HCT116 (cell line): ENCODE data around the gene RAC2. TPM values are rescaled to one million over a fixed set of nuclear protein-coding genes. Genes with fewer than 3 reads are reported as not detected.

Experiments
- ATAC-seq: fragments of 200-7000 bp; cut with Tn5 transposase; 2 replicates; pipeline ENCODE4 v1.9.1; 2020; ENCODE audit warnings: mild to moderate bottlenecking, moderate library complexity
- BruUV-seq: library from RNA; stranded (reverse); fragments of 400-500 nt; replicated peaks from 2 replicates; lab custom pipeline; 2021; lab: Mats Ljungman, UMichigan
- CTCF ChIA-PET: fragments of 300-600 bp; sonication (Branson Sonifier 250); formaldehyde crosslinking; loops from one replicate; lab custom pipeline; 2021; ENCODE audit warnings: antibody characterized with exemption; lab: Charles Lee
- POLR2A ChIA-PET: fragments of 300-600, 350-600 bp; sonication (Branson Sonifier 250); formaldehyde crosslinking; loops from one replicate; lab custom pipeline; 2021; ENCODE audit warnings: antibody characterized with exemption; lab: Charles Lee
- RAD21 ChIA-PET, 2 experiments: fragments of 300-600 bp; sonication (Branson Sonifier 250); formaldehyde crosslinking; loops; one replicate each; lab custom pipeline; 2023; ENCODE audit warnings: low total read pairs in 2 of 2; ENCODE audit not compliant: uncharacterized antibody in 2 of 2, unreplicated experiment in 2 of 2, low non-redundant PET in 1 of 2; lab: Charles Lee
- DNase-seq: peaks from one replicate; pipeline ENCODE4 v3.0.0-alpha.2; 2010; ENCODE audit warnings: low read depth, low spot score
- H2AFZ ChIP-seq: fragments of 200-600 bp; shearing (Covaris generic), sonication (generic); 2 replicates; pipeline ENCODE4 v1.6.1; 2017; ENCODE audit warnings: low read depth, mixed run types, mixed read lengths, antibody characterized with exemption, low read length; ENCODE audit not compliant: poor library complexity, severe bottlenecking
- H3K27ac ChIP-seq: 2 replicates; pipeline ENCODE4 v1.5.1; 2012; ENCODE audit warnings: low read depth, low read length
- H3K27me3 ChIP-seq: fragments of 200-600 bp; sonication (generic); 2 replicates; pipeline ENCODE4 v1.6.1; 2016; ENCODE audit warnings: mixed run types, low read length, mixed read lengths; ENCODE audit not compliant: insufficient read depth
- H3K36me3 ChIP-seq, 2 experiments: fragments of 200-500 bp in 1 of 2; fragments of 200-600 bp in 1 of 2; sonication (Bioruptor generic) in 1 of 2; sonication (generic) in 1 of 2; 2 replicates each; pipeline versions ENCODE4 v1.5.1 to v1.6.1; 2014 to 2016; ENCODE audit warnings: low read length in 2 of 2, inconsistent platforms in 1 of 2, mixed read lengths in 1 of 2, mixed run types in 1 of 2; ENCODE audit not compliant: insufficient read depth in 2 of 2, control insufficient read depth in 1 of 2
- H3K4me1 ChIP-seq, 2 experiments: fragments of 200-600 bp in 1 of 2; sonication (generic) in 1 of 2; 2 replicates each; pipeline versions ENCODE4 v1.5.1 to v1.6.1; 2012 to 2017; ENCODE audit warnings: low read length in 2 of 2, inconsistent platforms in 1 of 2, mild to moderate bottlenecking in 1 of 2, mixed read lengths in 1 of 2, mixed run types in 1 of 2, moderate library complexity in 1 of 2; ENCODE audit not compliant: insufficient read depth in 2 of 2, control insufficient read depth in 1 of 2
- H3K4me2 ChIP-seq: fragments of 200-600 bp; sonication (generic); 2 replicates; pipeline ENCODE4 v1.6.1; 2017; ENCODE audit warnings: mixed run types, low read length, mixed read lengths
- H3K4me3 ChIP-seq, 2 experiments: fragments of 200-600 bp in 1 of 2; sonication (generic) in 1 of 2; replicated peaks in 1 of 2; 2 replicates each; pipeline ENCODE4 v1.5.1; 2011 to 2016; ENCODE audit warnings: low read length in 2 of 2, control low read depth in 1 of 2, low read depth in 1 of 2, mild to moderate bottlenecking in 1 of 2, mixed read lengths in 1 of 2, mixed run types in 1 of 2
- H3K79me2 ChIP-seq: fragments of 200-600 bp; sonication (generic); 2 replicates; pipeline ENCODE4 v1.6.1; 2017; ENCODE audit warnings: mild to moderate bottlenecking, mixed run types, low read length, moderate library complexity, mixed read lengths; ENCODE audit not compliant: insufficient read depth
- H3K9ac ChIP-seq: fragments of 200-600 bp; sonication (generic); 2 replicates; pipeline ENCODE4 v1.6.1; 2016; ENCODE audit warnings: low read length, mixed read lengths
- H3K9me2 ChIP-seq: fragments of 200-600 bp; sonication (generic), shearing (Covaris generic); 2 replicates; pipeline ENCODE4 v1.6.1; 2017; ENCODE audit warnings: mixed run types, mild to moderate bottlenecking, moderate library complexity; ENCODE audit not compliant: insufficient read depth
- H3K9me3 ChIP-seq, 2 experiments: fragments of 200-500 bp in 1 of 2; fragments of 200-600 bp in 1 of 2; sonication (Bioruptor generic) in 1 of 2; sonication (generic) in 1 of 2; 2 replicates each; pipeline ENCODE4 v1.6.1; 2014 to 2017; ENCODE audit warnings: low read length in 2 of 2, mixed read lengths in 2 of 2, inconsistent platforms in 1 of 2, low read depth in 1 of 2, mild to moderate bottlenecking in 1 of 2, mixed run types in 1 of 2, moderate library complexity in 1 of 2; ENCODE audit not compliant: control insufficient read depth in 1 of 2, insufficient read depth in 1 of 2
- H4K20me1 ChIP-seq: fragments of 200-600 bp; sonication (generic), shearing (Covaris generic); 2 replicates; pipeline ENCODE4 v1.6.1; 2017; ENCODE audit warnings: mixed run types, mild to moderate bottlenecking, moderate library complexity; ENCODE audit not compliant: insufficient read depth
- CBX3 ChIP-seq: IDR thresholded peaks from 2 replicates; pipeline ENCODE4 v1.6.1; 2012; ENCODE audit warnings: low read depth
- CEBPB ChIP-seq: IDR thresholded peaks from 2 replicates; pipeline ENCODE4 v1.6.1; 2012; ENCODE audit warnings: low read depth
- EGR1 ChIP-seq: IDR thresholded peaks from 2 replicates; pipeline ENCODE4 v1.6.1; 2012; ENCODE audit warnings: low read depth
- ELF1 ChIP-seq: IDR thresholded peaks from 2 replicates; pipeline ENCODE4 v1.6.1; 2012; ENCODE audit warnings: low read depth, borderline replicate concordance
- EZH2phosphoT487 ChIP-seq: fragments of 200-600 bp; IDR thresholded peaks from 2 replicates; pipeline ENCODE4 v1.6.1; 2018; ENCODE audit warnings: antibody characterized with exemption, borderline replicate concordance
- FOSL1 ChIP-seq: IDR thresholded peaks from 2 replicates; pipeline ENCODE4 v1.6.1; 2012; ENCODE audit warnings: low read depth
- SP1 ChIP-seq: IDR thresholded peaks from 2 replicates; pipeline ENCODE4 v1.6.1; 2012; ENCODE audit warnings: low read depth
- TCF7L2 ChIP-seq: IDR thresholded peaks from 2 replicates; pipeline ENCODE4 v1.7.0; 2011; ENCODE audit warnings: borderline replicate concordance, inconsistent platforms; ENCODE audit not compliant: insufficient read depth, insufficient read length; ENCODE audit errors: extremely low read depth
- YY1 ChIP-seq: IDR thresholded peaks from 2 replicates; pipeline ENCODE4 v1.6.1; 2011; ENCODE audit warnings: low read length, low read depth, moderate library complexity, mild to moderate bottlenecking; ENCODE audit not compliant: insufficient replicate concordance; ENCODE audit errors: extremely low read depth
- intact Hi-C: fragments of 100-400 bp; cut with micrococcal nuclease; formaldehyde crosslinking; loops from 2 replicates; pipeline ENCODE4 v1.10.0; 2022
- total RNA-seq: library from RNA; stranded (reverse); gene quantifications from one replicate; pipeline ENCODE4 v1.2.1, GENCODE V29; 2021; ENCODE audit not compliant: unreplicated experiment
- TF ChIP-seq, protein P1 (sequence below): IDR thresholded peaks from 2 replicates; pipeline ENCODE4 v1.6.1; 2011; ENCODE audit warnings: mild to moderate bottlenecking, low read length, moderate library complexity; ENCODE audit not compliant: insufficient replicate concordance; ENCODE audit errors: extremely low read depth
- TF ChIP-seq, protein P2 (sequence below): IDR thresholded peaks from 2 replicates; pipeline ENCODE4 v1.6.1; 2012
- TF ChIP-seq, protein P3 (sequence below): IDR thresholded peaks from 2 replicates; pipeline ENCODE4 v1.6.1; 2012; ENCODE audit warnings: low read depth

The RAC2 gene
- total RNA-seq, 1 experiment from 2014 or later, result 62.0 TPM

DNA sequence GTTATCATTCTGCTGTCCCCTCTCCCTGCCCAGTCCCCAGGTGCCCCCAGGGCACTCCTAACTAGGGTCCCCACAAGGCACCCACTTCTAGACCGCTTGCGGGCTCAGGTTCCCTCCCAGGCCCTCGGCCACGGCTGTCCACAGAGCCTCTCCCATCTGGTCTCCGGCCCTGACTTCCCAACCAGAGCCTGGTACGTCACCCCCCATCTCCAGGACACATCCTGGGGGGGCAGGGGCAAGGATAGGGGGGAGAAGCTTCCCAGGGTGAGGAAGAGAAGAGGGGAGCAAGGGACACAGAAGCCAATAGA is 32.2 kb downstream of the RAC2 start (continued):
- TF ChIP-seq, protein P1, sequence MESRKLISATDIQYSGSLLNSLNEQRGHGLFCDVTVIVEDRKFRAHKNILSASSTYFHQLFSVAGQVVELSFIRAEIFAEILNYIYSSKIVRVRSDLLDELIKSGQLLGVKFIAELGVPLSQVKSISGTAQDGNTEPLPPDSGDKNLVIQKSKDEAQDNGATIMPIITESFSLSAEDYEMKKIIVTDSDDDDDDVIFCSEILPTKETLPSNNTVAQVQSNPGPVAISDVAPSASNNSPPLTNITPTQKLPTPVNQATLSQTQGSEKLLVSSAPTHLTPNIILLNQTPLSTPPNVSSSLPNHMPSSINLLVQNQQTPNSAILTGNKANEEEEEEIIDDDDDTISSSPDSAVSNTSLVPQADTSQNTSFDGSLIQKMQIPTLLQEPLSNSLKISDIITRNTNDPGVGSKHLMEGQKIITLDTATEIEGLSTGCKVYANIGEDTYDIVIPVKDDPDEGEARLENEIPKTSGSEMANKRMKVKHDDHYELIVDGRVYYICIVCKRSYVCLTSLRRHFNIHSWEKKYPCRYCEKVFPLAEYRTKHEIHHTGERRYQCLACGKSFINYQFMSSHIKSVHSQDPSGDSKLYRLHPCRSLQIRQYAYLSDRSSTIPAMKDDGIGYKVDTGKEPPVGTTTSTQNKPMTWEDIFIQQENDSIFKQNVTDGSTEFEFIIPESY, result no peak
- TF ChIP-seq CBX3, result no peak
- no peak for TF ChIP-seq EZH2phosphoT487
- no peak for TF ChIP-seq CEBPB

DNA sequence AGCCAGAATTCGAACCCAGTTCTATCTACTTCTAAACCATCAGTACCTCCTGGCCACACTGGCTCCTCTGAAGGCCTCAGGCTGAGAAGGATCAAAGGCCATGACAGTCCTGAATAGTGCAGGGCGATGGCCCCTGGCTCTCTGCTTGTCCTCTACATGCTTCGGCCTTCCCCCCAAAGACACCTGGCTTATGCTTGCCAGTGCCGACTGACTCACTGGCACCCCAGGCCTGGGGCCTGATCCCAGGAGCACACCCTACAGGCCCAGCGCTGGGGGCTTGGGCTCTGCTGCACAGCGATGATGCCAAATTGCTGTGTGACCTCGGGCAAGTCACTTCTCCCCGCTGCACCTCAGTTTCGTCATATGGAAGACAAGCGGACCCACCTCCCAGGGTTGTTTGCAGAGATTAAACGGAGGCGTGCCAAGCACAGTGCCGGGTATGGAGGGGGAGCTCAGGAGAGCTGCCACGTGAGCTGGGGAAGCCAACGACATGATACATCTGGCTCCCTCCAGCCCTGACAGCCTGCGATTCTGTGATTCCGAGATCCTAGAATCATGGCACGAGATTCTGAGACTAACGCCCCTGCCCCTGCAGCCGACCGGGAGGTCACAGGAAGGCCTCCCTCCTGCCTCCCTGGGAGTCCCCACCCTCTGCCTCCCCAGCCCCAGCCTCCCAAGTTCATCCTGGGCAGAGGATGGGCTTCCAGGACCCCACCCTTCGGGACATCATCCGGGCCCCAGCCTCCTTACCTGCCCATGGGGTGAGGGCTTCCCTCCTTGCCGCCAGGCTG is 32.8 kb downstream of the RAC2 start:
- Histone ChIP-seq H3K27me3 (no peaks in the 10 kb centered on the region), H3K27ac (no peak overlapping the region), H3K79me2 (no peaks in the 10 kb centered on the region), H3K4me1 (no peaks in the 10 kb centered on the region), H3K9ac (no peak overlapping the region), H3K4me2 (no peak overlapping the region)
- no peak for DNase-seq
- POLR2A ChIA-PET, result no interaction called here
- CTCF ChIA-PET, result interaction anchor here (0.9 kb wide), 1 partner anchor 11 kb away, joined by 4 read pairs; no protein-coding TSS in a partner anchor
- RAD21 ChIA-PET, result no interaction called here
- intact Hi-C loops, result no loop called here
- TF ChIP-seq, protein P2, sequence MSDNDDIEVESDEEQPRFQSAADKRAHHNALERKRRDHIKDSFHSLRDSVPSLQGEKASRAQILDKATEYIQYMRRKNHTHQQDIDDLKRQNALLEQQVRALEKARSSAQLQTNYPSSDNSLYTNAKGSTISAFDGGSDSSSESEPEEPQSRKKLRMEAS, result no peak
- TF ChIP-seq CEBPB, result no peak
- no peak for TF ChIP-seq SP1
- TF ChIP-seq, protein P3, sequence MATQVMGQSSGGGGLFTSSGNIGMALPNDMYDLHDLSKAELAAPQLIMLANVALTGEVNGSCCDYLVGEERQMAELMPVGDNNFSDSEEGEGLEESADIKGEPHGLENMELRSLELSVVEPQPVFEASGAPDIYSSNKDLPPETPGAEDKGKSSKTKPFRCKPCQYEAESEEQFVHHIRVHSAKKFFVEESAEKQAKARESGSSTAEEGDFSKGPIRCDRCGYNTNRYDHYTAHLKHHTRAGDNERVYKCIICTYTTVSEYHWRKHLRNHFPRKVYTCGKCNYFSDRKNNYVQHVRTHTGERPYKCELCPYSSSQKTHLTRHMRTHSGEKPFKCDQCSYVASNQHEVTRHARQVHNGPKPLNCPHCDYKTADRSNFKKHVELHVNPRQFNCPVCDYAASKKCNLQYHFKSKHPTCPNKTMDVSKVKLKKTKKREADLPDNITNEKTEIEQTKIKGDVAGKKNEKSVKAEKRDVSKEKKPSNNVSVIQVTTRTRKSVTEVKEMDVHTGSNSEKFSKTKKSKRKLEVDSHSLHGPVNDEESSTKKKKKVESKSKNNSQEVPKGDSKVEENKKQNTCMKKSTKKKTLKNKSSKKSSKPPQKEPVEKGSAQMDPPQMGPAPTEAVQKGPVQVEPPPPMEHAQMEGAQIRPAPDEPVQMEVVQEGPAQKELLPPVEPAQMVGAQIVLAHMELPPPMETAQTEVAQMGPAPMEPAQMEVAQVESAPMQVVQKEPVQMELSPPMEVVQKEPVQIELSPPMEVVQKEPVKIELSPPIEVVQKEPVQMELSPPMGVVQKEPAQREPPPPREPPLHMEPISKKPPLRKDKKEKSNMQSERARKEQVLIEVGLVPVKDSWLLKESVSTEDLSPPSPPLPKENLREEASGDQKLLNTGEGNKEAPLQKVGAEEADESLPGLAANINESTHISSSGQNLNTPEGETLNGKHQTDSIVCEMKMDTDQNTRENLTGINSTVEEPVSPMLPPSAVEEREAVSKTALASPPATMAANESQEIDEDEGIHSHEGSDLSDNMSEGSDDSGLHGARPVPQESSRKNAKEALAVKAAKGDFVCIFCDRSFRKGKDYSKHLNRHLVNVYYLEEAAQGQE, result no peak
- TF ChIP-seq CBX3, result no peak
- TF ChIP-seq EGR1, result no peak
- no peak for TF ChIP-seq YY1
- no peak for TF ChIP-seq FOSL1
- no peak for TF ChIP-seq EZH2phosphoT487
- TF ChIP-seq ELF1, result no peak
- TF ChIP-seq TCF7L2, result no peak
- TF ChIP-seq, all 23 proteins: peak for 0
- Histone ChIP-seq H3K4me3 (no peak overlapping the region), H2AFZ (no peak overlapping the region), H3K9me3 (no peaks in the 10 kb centered on the region), H3K36me3 (no peaks in the 10 kb centered on the region), H4K20me1 (no peaks in the 10 kb centered on the region), H3K9me2 (no peaks in the 10 kb centered on the region)
- no TSS peak for BruUV-seq
- ATAC-seq, result no peak
